HepG2 (cell line): ENCODE results near the gene EARS2. TPM values are rescaled to one million over a fixed set of nuclear protein-coding genes. Genes with fewer than 3 reads are reported as not detected.

Experiments used
- ATAD3A ChIP-seq: sonication (generic); formaldehyde crosslinking; IDR thresholded peaks from 2 replicates; pipeline ENCODE4 v1.4.0; 2020; ENCODE audit warnings: missing genetic modification reagents
- BRCA1 ChIP-seq: sonication (generic); formaldehyde crosslinking; IDR thresholded peaks from 2 replicates; pipeline ENCODE4 v1.4.0; 2020; ENCODE audit warnings: missing genetic modification reagents
- CBX2 ChIP-seq, 2 experiments: fragments of 200-600 bp in 1 of 2; sonication (generic); formaldehyde crosslinking in 1 of 2; IDR thresholded peaks; 2 replicates each; pipeline versions ENCODE4 v1.7.0 to v1.8.1; 2018 to 2022; ENCODE audit warnings: low read depth in 2 of 2, low read length in 1 of 2, mild to moderate bottlenecking in 1 of 2, missing genetic modification reagents in 1 of 2
- FOXJ3 ChIP-seq: sonication (generic); formaldehyde crosslinking; IDR thresholded peaks from 2 replicates; pipeline ENCODE4 v1.4.0; 2020; ENCODE audit warnings: missing genetic modification reagents, mild to moderate bottlenecking, borderline replicate concordance
- HMG20A ChIP-seq: IDR thresholded peaks from 2 replicates; pipeline ENCODE4 v1.6.1; 2016; ENCODE audit warnings: borderline replicate concordance
- HOXA9 ChIP-seq: sonication (generic); formaldehyde crosslinking; IDR thresholded peaks from 2 replicates; pipeline ENCODE4 v1.8.1; 2022; ENCODE audit warnings: missing genetic modification reagents, mild to moderate bottlenecking, moderate library complexity, borderline replicate concordance
- KMT2A ChIP-seq: sonication (generic); formaldehyde crosslinking; IDR thresholded peaks from 2 replicates; pipeline ENCODE4 v1.4.0; 2020; ENCODE audit warnings: missing genetic modification reagents
- MIER2 ChIP-seq: IDR thresholded peaks from 2 replicates; pipeline ENCODE4 v1.6.1; 2016; ENCODE audit warnings: missing biosample characterization, missing genetic modification reagents
- PAF1 ChIP-seq: IDR thresholded peaks from 2 replicates; pipeline ENCODE4 v1.6.1; 2016; ENCODE audit warnings: missing genetic modification reagents, missing compliant biosample characterization
- PITX1 ChIP-seq: sonication (generic); formaldehyde crosslinking; IDR thresholded peaks from 2 replicates; pipeline ENCODE4 v1.5.1; 2020; ENCODE audit warnings: mild to moderate bottlenecking, missing genetic modification reagents
- RBAK ChIP-seq: sonication (generic); formaldehyde crosslinking; IDR thresholded peaks from 2 replicates; pipeline ENCODE4 v1.5.1; 2020; ENCODE audit warnings: mild to moderate bottlenecking, missing genetic modification reagents
- ZBTB20 ChIP-seq: sonication (generic); formaldehyde crosslinking; IDR thresholded peaks from 2 replicates; pipeline ENCODE4 v1.8.1; 2023; ENCODE audit warnings: missing genetic modification reagents, low read depth, mild to moderate bottlenecking, borderline replicate concordance
- ZFX ChIP-seq: sonication (generic); formaldehyde crosslinking; IDR thresholded peaks from 2 replicates; pipeline ENCODE4 v1.4.0; 2020; ENCODE audit warnings: mild to moderate bottlenecking, low read depth, missing genetic modification reagents, moderate library complexity
- ZNF10 ChIP-seq: sonication (generic); formaldehyde crosslinking; IDR thresholded peaks from 2 replicates; pipeline ENCODE4 v1.4.0; 2020; ENCODE audit warnings: mild to moderate bottlenecking, low read depth, missing genetic modification reagents, borderline replicate concordance
- ZNF124 ChIP-seq: sonication (generic); formaldehyde crosslinking; IDR thresholded peaks from 2 replicates; pipeline ENCODE4 v1.4.0; 2020; ENCODE audit warnings: missing genetic modification reagents
- ZNF331 ChIP-seq: sonication (generic); formaldehyde crosslinking; IDR thresholded peaks from 2 replicates; pipeline ENCODE4 v1.4.0; 2020; ENCODE audit warnings: missing genetic modification reagents
- ZNF33A ChIP-seq: sonication (generic); formaldehyde crosslinking; IDR thresholded peaks from 2 replicates; pipeline ENCODE4 v1.5.1; 2020; ENCODE audit warnings: missing genetic modification reagents, mild to moderate bottlenecking, moderate library complexity, borderline replicate concordance
- ZNF550 ChIP-seq: sonication (generic); formaldehyde crosslinking; IDR thresholded peaks from 2 replicates; pipeline ENCODE4 v1.4.0; 2020; ENCODE audit warnings: mild to moderate bottlenecking, missing genetic modification reagents, borderline replicate concordance
- ZSCAN21 ChIP-seq: sonication (generic); formaldehyde crosslinking; IDR thresholded peaks from 2 replicates; pipeline ENCODE4 v1.8.0; 2022; ENCODE audit warnings: mild to moderate bottlenecking, missing genetic modification reagents, moderate library complexity, borderline replicate concordance
- polyA plus RNA-seq, 8 experiments: library from polyadenylated mRNA; depleted of rRNA in 3 of 8; stranded (reverse) in 7 of 8; unstranded in 1 of 8; fragments of >200 nt; fragmentation: Illumina TruSeq in 4 of 8; extraction: Trizol in 4 of 8; gene quantifications; 2 replicates each; pipeline versions ENCODE4 v1.2.1 to v1.2.3, GENCODE V29; 2011 to 2016; ENCODE audit warnings: low read depth in 4 of 8, missing spikeins in 1 of 8, mixed read lengths in 1 of 8; ENCODE audit not compliant: insufficient read depth in 1 of 8
- total RNA-seq, 5 experiments: library from RNA; depleted of rRNA; stranded (reverse); fragments of >200 nt; fragmentation: Illumina TruSeq; extraction: Trizol; gene quantifications; 2 replicates each; pipeline ENCODE4 v1.2.3, GENCODE V29; 2016; ENCODE audit warnings: low read depth in 1 of 5
- TF ChIP-seq, protein P1 (sequence below): sonication (generic); formaldehyde crosslinking; IDR thresholded peaks from 2 replicates; pipeline ENCODE4 v1.9.0; 2021; ENCODE audit warnings: missing genetic modification reagents, borderline replicate concordance
- TF ChIP-seq, protein P2 (sequence below): sonication (generic); IDR thresholded peaks from 2 replicates; pipeline ENCODE4 v1.6.1; 2016; ENCODE audit warnings: low read depth, borderline replicate concordance
- TF ChIP-seq, protein P3 (sequence below): sonication (generic); formaldehyde crosslinking; IDR thresholded peaks from 2 replicates; pipeline ENCODE4 v1.4.0; 2020; ENCODE audit warnings: missing genetic modification reagents
- TF ChIP-seq, protein P4 (sequence below): sonication (generic); formaldehyde crosslinking; IDR thresholded peaks from 2 replicates; pipeline ENCODE4 v1.5.0; 2020; ENCODE audit warnings: missing genetic modification reagents

EARS2 gene
- total and polyA plus RNA-seq, 2 of the 13 experiments (the other 11 are each of a cell fraction or from before 2014, with no cell fraction given), result 49.4 to 80.4 TPM

DNA sequence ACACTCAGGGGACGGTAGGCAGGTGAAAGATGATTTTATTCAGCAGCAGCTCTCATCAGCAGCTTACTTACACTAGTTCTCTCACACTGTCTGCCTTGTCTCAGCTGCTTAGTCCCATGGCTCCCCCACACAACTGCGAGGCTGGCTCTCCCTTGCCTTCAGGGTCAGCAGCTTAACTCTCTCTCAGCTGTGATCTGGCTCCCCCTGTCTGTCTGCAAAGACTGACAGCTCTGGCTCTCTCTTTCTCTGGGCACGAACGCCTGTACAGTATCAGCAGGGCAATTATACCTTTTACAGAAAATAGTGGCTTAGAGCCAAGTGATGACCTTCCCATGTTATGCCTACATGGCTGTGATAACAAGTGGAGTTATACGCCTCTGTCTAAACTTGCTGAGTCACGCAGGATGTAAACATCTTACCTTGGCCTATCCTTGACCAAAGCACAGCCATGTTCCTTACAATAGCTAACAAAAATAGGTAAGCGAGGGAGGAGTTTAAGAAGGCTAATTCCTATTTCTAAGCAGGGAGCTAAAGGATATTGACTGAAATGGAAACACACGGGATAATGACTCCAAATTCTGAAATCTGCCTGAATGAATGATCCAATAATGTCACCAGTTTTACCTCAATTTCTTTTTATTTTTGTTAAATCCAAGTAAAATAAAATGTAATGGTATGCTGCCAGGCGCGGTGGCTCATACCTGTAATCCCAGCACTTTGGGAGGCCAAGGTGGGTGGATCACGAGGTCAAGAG, 40.0 kb upstream of the EARS2 start (continued):
- TF ChIP-seq, protein P1, sequence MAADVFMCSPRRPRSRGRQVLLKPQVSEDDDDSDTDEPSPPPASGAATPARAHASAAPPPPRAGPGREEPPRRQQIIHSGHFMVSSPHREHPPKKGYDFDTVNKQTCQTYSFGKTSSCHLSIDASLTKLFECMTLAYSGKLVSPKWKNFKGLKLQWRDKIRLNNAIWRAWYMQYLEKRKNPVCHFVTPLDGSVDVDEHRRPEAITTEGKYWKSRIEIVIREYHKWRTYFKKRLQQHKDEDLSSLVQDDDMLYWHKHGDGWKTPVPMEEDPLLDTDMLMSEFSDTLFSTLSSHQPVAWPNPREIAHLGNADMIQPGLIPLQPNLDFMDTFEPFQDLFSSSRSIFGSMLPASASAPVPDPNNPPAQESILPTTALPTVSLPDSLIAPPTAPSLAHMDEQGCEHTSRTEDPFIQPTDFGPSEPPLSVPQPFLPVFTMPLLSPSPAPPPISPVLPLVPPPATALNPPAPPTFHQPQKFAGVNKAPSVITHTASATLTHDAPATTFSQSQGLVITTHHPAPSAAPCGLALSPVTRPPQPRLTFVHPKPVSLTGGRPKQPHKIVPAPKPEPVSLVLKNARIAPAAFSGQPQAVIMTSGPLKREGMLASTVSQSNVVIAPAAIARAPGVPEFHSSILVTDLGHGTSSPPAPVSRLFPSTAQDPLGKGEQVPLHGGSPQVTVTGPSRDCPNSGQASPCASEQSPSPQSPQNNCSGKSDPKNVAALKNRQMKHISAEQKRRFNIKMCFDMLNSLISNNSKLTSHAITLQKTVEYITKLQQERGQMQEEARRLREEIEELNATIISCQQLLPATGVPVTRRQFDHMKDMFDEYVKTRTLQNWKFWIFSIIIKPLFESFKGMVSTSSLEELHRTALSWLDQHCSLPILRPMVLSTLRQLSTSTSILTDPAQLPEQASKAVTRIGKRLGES, result no peak
- TF ChIP-seq HOXA9 (CRISPR knock-in tag) (no peak), ZBTB20 (CRISPR knock-in tag) (no peak), BRCA1 (no peak), KMT2A (CRISPR knock-in tag) (no peak), ZNF10 (CRISPR knock-in tag) (no peak), HMG20A (CRISPR knock-in tag) (no peak), ZNF33A (CRISPR knock-in tag) (no peak), ATAD3A (no peak), ZNF550 (no peak), CBX2 (IDR thresholded peaks at IDR 0.05; ENCODE audit: low read depth, low read length) (no peak), CBX2 (CRISPR knock-in tag; IDR thresholded peaks at IDR 0.05; ENCODE audit: low read depth) (no peak), RBAK (0 out of 2 replicates have a peak, but pooled peaks have one; percentile 20), PITX1 (0 out of 2 replicates have a peak, but pooled peaks have one; percentile 22), FOXJ3 (CRISPR knock-in tag) (0 out of 2 replicates have a peak, but pooled peaks have one; percentile 24), ZFX (0 out of 2 replicates have a peak, but pooled peaks have one; percentile 16), ZNF124 (CRISPR knock-in tag) (no peak), PAF1 (CRISPR knock-in tag) (no peak), ZSCAN21 (no peak), ZNF331 (CRISPR knock-in tag) (0 out of 2 replicates have a peak, but pooled peaks have one; percentile 42), MIER2 (CRISPR knock-in tag) (no peak)
- TF ChIP-seq, protein P2, sequence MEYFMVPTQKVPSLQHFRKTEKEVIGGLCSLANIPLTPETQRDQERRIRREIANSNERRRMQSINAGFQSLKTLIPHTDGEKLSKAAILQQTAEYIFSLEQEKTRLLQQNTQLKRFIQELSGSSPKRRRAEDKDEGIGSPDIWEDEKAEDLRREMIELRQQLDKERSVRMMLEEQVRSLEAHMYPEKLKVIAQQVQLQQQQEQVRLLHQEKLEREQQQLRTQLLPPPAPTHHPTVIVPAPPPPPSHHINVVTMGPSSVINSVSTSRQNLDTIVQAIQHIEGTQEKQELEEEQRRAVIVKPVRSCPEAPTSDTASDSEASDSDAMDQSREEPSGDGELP, result peak; percentile 84; the same call in 1 of the 2 replicates
- TF ChIP-seq, protein P3, sequence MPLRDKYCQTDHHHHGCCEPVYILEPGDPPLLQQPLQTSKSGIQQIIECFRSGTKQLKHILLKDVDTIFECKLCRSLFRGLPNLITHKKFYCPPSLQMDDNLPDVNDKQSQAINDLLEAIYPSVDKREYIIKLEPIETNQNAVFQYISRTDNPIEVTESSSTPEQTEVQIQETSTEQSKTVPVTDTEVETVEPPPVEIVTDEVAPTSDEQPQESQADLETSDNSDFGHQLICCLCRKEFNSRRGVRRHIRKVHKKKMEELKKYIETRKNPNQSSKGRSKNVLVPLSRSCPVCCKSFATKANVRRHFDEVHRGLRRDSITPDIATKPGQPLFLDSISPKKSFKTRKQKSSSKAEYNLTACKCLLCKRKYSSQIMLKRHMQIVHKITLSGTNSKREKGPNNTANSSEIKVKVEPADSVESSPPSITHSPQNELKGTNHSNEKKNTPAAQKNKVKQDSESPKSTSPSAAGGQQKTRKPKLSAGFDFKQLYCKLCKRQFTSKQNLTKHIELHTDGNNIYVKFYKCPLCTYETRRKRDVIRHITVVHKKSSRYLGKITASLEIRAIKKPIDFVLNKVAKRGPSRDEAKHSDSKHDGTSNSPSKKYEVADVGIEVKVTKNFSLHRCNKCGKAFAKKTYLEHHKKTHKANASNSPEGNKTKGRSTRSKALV (CRISPR knock-in tag), result no peak
- TF ChIP-seq, protein P4, sequence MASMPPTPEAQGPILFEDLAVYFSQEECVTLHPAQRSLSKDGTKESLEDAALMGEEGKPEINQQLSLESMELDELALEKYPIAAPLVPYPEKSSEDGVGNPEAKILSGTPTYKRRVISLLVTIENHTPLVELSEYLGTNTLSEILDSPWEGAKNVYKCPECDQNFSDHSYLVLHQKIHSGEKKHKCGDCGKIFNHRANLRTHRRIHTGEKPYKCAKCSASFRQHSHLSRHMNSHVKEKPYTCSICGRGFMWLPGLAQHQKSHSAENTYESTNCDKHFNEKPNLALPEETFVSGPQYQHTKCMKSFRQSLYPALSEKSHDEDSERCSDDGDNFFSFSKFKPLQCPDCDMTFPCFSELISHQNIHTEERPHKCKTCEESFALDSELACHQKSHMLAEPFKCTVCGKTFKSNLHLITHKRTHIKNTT (CRISPR knock-in tag), result no peak
